SK-N-SH treated with all-trans-retinoic acid at 6 μM for 48 hours (cell line): ENCODE measurements around the gene PDSS2.

Experiments
- CREB5 ChIP-seq: fragments of 250-450 bp; sonication (Bioruptor Pico); IDR thresholded peaks from 2 replicates; pipeline ENCODE4 v1.5.1; 2020; ENCODE audit warnings: low read depth, mild to moderate bottlenecking, moderate library complexity
- PATZ1 ChIP-seq: fragments of 250-450 bp; sonication (Bioruptor Pico); IDR thresholded peaks from 2 replicates; pipeline ENCODE4 v1.8.0; 2020; ENCODE audit warnings: mild to moderate bottlenecking, moderate library complexity, borderline replicate concordance
- ZFP3 ChIP-seq: fragments of 250-450 bp; sonication (Bioruptor Pico); IDR thresholded peaks from 2 replicates; pipeline ENCODE4 v1.5.0; 2020; ENCODE audit warnings: mild to moderate bottlenecking, moderate library complexity

DNA sequence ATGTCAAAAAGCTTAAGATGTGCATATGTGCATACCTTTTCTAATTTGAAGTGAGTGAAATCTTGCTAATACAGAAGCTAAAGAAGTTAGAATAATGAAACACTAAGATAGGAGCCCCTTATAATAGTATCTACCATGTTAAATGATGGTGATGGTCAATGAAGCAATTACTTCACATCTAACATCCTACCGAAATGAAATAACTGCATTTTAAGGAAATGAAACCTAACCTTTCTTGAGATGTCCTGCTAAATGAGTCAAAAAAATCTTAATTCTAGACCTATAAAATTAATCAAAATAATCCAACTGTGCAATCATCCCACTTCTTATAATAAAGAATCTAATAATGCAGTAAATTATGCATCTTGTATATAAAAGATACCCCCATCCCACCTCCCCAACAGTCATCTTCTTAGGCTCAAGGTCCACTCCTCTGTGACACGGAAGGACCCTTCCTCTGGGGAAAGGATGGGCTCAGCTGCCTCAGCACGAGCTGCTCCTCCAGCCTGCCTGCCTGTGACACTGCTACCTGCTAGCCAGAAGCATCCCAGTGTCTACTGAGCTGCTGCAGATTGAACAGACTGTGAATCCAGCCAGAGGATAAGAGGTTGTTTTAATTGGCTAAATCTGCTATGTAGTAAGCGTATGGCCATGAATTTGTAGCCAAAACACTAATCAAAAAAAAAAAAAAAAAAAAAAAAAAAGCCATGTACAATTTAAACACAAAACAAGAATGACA is 214.5 kb downstream of the PDSS2 start:
- no peak for TF ChIP-seq ZFP3 (CRISPR knock-in tag)
- no peak for TF ChIP-seq CREB5 (CRISPR knock-in tag)
- no peak for TF ChIP-seq PATZ1 (CRISPR knock-in tag)
